Activated B cell treated with CpG ODN at 0.5 μM for 24 hours (primary cell): ENCODE data around the gene PRKCE. TPM values are rescaled to one million over a fixed set of nuclear protein-coding genes. Genes with fewer than 3 reads are reported as not detected.

Source experiments
- ATAC-seq: fragments of 200-7000 bp; cut with Tn5 transposase; one replicate; pipeline ENCODE4 v1.10.0; 2021; ENCODE audit warnings: low read depth, mild to moderate bottlenecking, moderate library complexity
- CTCF ChIA-PET: fragments of 350-600 bp; sonication (Branson Sonifier 250); formaldehyde crosslinking; loops from one replicate; lab custom pipeline; 2021; ENCODE audit warnings: antibody characterized with exemption; lab: Charles Lee
- POLR2A ChIA-PET: fragments of 350-600 bp; sonication (Branson Sonifier 250); formaldehyde crosslinking; loops from one replicate; lab custom pipeline; 2021; ENCODE audit warnings: antibody characterized with exemption; lab: Charles Lee
- DNase-seq: peaks from one replicate; pipeline ENCODE4 v3.0.0; 2022
- H3K27ac Mint-ChIP-seq: one replicate; pipeline ENCODE4 v1.8.0; 2020; ENCODE audit warnings: mixed read lengths
- H3K27me3 Mint-ChIP-seq: one replicate; pipeline ENCODE4 v1.8.0; 2021; ENCODE audit warnings: mixed read lengths
- H3K36me3 Mint-ChIP-seq: one replicate; pipeline ENCODE4 v1.8.0; 2021; ENCODE audit warnings: low read depth, mixed read lengths
- H3K4me1 Mint-ChIP-seq: one replicate; pipeline ENCODE4 v1.8.0; 2021; ENCODE audit warnings: mixed read lengths
- H3K4me3 Mint-ChIP-seq: one replicate; pipeline ENCODE4 v1.8.0; 2020; ENCODE audit warnings: mild to moderate bottlenecking, mixed read lengths
- H3K9me3 Mint-ChIP-seq: one replicate; pipeline ENCODE4 v1.8.0; 2020; ENCODE audit warnings: mixed read lengths
- CTCF ChIP-seq: fragments of 200-600 bp; IDR thresholded peaks from one replicate; pipeline ENCODE4 v1.8.0; 2022; ENCODE audit warnings: antibody characterized with exemption, mild to moderate bottlenecking
- intact Hi-C: fragments of 100-400 bp; cut with micrococcal nuclease; formaldehyde crosslinking; loops from one replicate; pipeline ENCODE4 v1.15.1; 2024
- total RNA-seq: library from RNA; stranded (reverse); gene quantifications from 2 replicates; pipeline ENCODE4 v1.2.3, GENCODE V29; 2022

Gene PRKCE
- total RNA-seq, 1 donor from 2014 or later, result 53.8 TPM

GRCh38 chr2:45649858-45650811 is 1.3 kb upstream of the PRKCE start:
- DNase-seq (peak; percentile 58), ATAC-seq (peak; percentile 19)
- intact Hi-C loops, result loop anchor here (1.0 kb wide), 2 partner anchors 188 to 239 kb away; no protein-coding TSS in a partner anchor
- H3K36me3 Mint-ChIP-seq, result peaks cover 8% of the 10 kb centered on the region
- H3K4me1 Mint-ChIP-seq, result peaks cover 44% of the 10 kb centered on the region
- POLR2A ChIA-PET, result interaction anchor here (0.6 to 6.7 kb wide), 32 partner anchors 11 to 1293 kb away, joined by 3 to 211 read pairs (median 6); partner anchors contain the start of gene SRBD1
- CTCF ChIA-PET, result interaction anchor here (0.7 to 8.2 kb wide), 14 partner anchors 14 to 330 kb away, joined by 3 to 86 read pairs (median 4); no protein-coding TSS in a partner anchor
- H3K27me3 Mint-ChIP-seq, result peaks cover 2% of the 10 kb centered on the region
- peak overlapping the region; percentile 83 for H3K27ac Mint-ChIP-seq
- no peaks in the 10 kb centered on the region for H3K9me3 Mint-ChIP-seq
- TF ChIP-seq CTCF, result no peak
- peak overlapping the region; percentile 92 for H3K4me3 Mint-ChIP-seq

GRCh38 chr2:45650851-45651414 is 542 bp upstream of the PRKCE start:
- H3K9me3 Mint-ChIP-seq, result no peaks in the 10 kb centered on the region
- peak overlapping the region; percentile 95 for H3K27ac Mint-ChIP-seq
- ChIA-PET POLR2A (interaction anchor here (0.6 to 6.7 kb wide), 32 partner anchors 10 to 1292 kb away, joined by 3 to 211 read pairs (median 7); partner anchors contain the start of gene SRBD1), CTCF (interaction anchor here (1.0 to 8.2 kb wide), 12 partner anchors 34 to 186 kb away, joined by 3 to 86 read pairs (median 6); no protein-coding TSS in a partner anchor)
- peak overlapping the region; percentile 92 for H3K4me3 Mint-ChIP-seq
- TF ChIP-seq CTCF, result no peak
- intact Hi-C loops, result loop anchor here (1.0 kb wide), 5 partner anchors 40 to 258 kb away; partner anchors contain the start of gene SRBD1
- ATAC-seq (peak; percentile 89), DNase-seq (peak; percentile 90)
- peaks cover 2% of the 10 kb centered on the region for H3K27me3 Mint-ChIP-seq
- H3K4me1 Mint-ChIP-seq, result peaks cover 52% of the 10 kb centered on the region
- H3K36me3 Mint-ChIP-seq, result peaks cover 8% of the 10 kb centered on the region

- Mint-ChIP-seq H3K9me3 (no peaks in the 10 kb centered on the region), H3K27ac (peak overlapping the region; percentile 83), H3K27me3 (peaks cover 2% of the 10 kb centered on the region), H3K4me1 (peaks cover 60% of the 10 kb centered on the region), H3K36me3 (peaks cover 8% of the 10 kb centered on the region), H3K4me3 (peak overlapping the region; percentile 92)
- no peak for TF ChIP-seq CTCF
- ChIA-PET CTCF (interaction anchor here (1.0 to 8.2 kb wide), 7 partner anchors 32 to 127 kb away, joined by 3 to 86 read pairs (median 5); no protein-coding TSS in a partner anchor), POLR2A (interaction anchor here (0.6 to 6.7 kb wide), 23 partner anchors 9 to 1290 kb away, joined by 3 to 211 read pairs (median 6); no protein-coding TSS in a partner anchor)
- intact Hi-C loops, result loop anchor here (2.0 kb wide), 1 partner anchor 14 kb away; no protein-coding TSS in a partner anchor
- peak; percentile 47 for DNase-seq
- ATAC-seq, result no peak
These were observed 886 bp downstream of the PRKCE start for GRCh38 chr2:45652090-45653031.

- H3K27ac Mint-ChIP-seq, result peak overlapping the region; percentile 83
- no peaks in the 10 kb centered on the region for H3K9me3 Mint-ChIP-seq
- ATAC-seq (no peak), DNase-seq (no peak)
- no peak for TF ChIP-seq CTCF
- H3K36me3 Mint-ChIP-seq, result peaks cover 8% of the 10 kb centered on the region
- peaks cover 2% of the 10 kb centered on the region for H3K27me3 Mint-ChIP-seq
- ChIA-PET CTCF (interaction anchor here (1.0 to 8.2 kb wide), 5 partner anchors 9 to 282 kb away, joined by 3 to 86 read pairs (median 5); no protein-coding TSS in a partner anchor), POLR2A (interaction anchor here (0.8 to 6.7 kb wide), 13 partner anchors 8 to 283 kb away, joined by 3 to 211 read pairs (median 8); no protein-coding TSS in a partner anchor)
- intact Hi-C loops, result loop anchor here (2.0 kb wide), 1 partner anchor 13 kb away; no protein-coding TSS in a partner anchor
- H3K4me3 Mint-ChIP-seq, result peak overlapping the region; percentile 92
- peaks cover 60% of the 10 kb centered on the region for H3K4me1 Mint-ChIP-seq
These were observed 1.8 kb downstream of the PRKCE start for GRCh38 chr2:45653122-45653913.
